ENCODE measurements around the gene CTSC.

CTSC gene

DNA sequence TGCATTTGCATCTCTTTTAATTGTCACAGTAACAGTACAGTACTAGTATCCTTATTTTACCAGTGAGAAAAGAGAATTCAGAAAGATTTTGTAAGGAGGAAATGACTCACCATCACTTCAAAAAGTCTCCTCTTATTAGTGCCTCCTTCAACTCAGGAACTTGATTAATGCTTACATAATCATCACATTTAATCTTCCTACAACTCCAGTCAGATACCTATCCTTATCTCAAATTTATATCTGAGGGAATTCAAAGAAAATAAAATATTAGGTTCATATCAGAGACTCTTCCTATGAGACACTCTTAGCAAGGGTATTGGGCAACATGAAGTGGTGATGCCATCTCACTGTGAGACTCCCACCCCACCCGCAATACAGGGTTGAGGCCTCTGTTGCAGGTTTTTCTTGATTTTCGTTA, 26.1 kb upstream of the CTSC start:
- no peak overlapping the region for H3K9ac ChIP-seq (ENCODE audit: low read length)
- no peak overlapping the region for H3K4me3 ChIP-seq (ENCODE audit: low read depth in 1 of 2, low read length in 2 of 2)
- no peaks in the 10 kb centered on the region for H3K9me3 ChIP-seq (ENCODE audit: low read length)

DNA sequence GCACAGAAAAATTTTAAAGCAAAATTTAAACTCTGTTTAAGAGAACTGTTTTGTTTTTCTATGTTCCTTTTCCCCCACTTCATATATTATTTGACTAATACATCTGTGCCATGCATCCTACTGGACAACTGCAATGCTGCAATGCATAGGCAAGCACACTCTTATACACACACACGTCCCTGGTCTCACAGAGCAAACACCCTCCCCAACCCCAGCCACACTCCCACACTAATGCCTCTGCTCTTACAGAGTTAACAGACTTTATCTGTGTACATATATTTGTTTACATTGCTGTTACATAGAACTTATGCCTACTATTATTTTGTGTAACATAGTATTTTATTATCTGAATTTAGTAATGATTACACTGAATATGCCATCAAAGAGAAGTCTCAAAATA, 25.5 kb upstream of the CTSC start:
- no peaks in the 10 kb centered on the region for H3K36me3 ChIP-seq (ENCODE audit: insufficient read depth, low read length)
- H3K9ac ChIP-seq (ENCODE audit: low read length) = no peak overlapping the region
- no peak overlapping the region for H3K4me3 ChIP-seq (ENCODE audit: low read depth in 1 of 2, low read length in 2 of 2)
- H3K27ac ChIP-seq (ENCODE audit: low read depth, low read length) = no peak overlapping the region
- H3K4me1 ChIP-seq (ENCODE audit: insufficient read depth, low read length) = peaks cover under 1% of the 10 kb centered on the region
- H3K27me3 ChIP-seq (ENCODE audit: control insufficient read depth in 1 of 2, insufficient read depth in 2 of 2, low read length in 2 of 2) = no peaks in the 10 kb centered on the region
- no peaks in the 10 kb centered on the region for H3K9me3 ChIP-seq (ENCODE audit: low read length)

More for the DNA sequence above, 26.1 kb upstream of the CTSC start:
- Histone ChIP-seq H3K36me3 (ENCODE audit: insufficient read depth, low read length) (no peaks in the 10 kb centered on the region), H3K27ac (ENCODE audit: low read depth, low read length) (no peak overlapping the region), H3K27me3 (ENCODE audit: control insufficient read depth in 1 of 2, insufficient read depth in 2 of 2, low read length in 2 of 2) (no peaks in the 10 kb centered on the region), H3K4me1 (ENCODE audit: insufficient read depth, low read length) (no peaks in the 10 kb centered on the region)

DNA sequence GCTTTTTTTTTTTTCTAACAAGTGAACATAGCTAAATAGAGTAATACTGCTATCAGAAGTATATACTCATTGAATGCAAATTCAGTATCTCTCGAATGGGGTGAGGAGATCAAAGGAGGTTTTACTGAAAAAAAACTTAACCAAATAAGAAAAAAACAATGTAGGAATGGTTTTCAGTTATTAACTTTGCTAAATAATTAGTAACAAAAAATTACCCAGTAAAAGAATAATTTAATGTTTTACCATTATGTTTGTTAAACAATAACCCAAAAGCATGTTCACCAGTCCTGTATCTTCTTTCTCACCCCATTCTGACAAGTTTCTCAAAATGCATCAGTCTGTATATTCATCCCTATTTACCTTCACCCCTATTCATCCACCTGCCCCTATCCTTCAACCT, 22.6 kb upstream of the CTSC start:
- H3K9me3 ChIP-seq (ENCODE audit: low read length) = no peaks in the 10 kb centered on the region
- peaks cover 9% of the 10 kb centered on the region for H3K4me1 ChIP-seq (ENCODE audit: insufficient read depth, low read length)
- H3K27ac ChIP-seq (ENCODE audit: low read depth, low read length) = no peak overlapping the region
- no peak overlapping the region for H3K9ac ChIP-seq (ENCODE audit: low read length)
- no peaks in the 10 kb centered on the region for H3K27me3 ChIP-seq (ENCODE audit: control insufficient read depth in 1 of 2, insufficient read depth in 2 of 2, low read length in 2 of 2)
- H3K4me3 ChIP-seq (ENCODE audit: low read depth in 1 of 2, low read length in 2 of 2) = no peak overlapping the region
- H3K36me3 ChIP-seq (ENCODE audit: insufficient read depth, low read length) = no peaks in the 10 kb centered on the region

DNA sequence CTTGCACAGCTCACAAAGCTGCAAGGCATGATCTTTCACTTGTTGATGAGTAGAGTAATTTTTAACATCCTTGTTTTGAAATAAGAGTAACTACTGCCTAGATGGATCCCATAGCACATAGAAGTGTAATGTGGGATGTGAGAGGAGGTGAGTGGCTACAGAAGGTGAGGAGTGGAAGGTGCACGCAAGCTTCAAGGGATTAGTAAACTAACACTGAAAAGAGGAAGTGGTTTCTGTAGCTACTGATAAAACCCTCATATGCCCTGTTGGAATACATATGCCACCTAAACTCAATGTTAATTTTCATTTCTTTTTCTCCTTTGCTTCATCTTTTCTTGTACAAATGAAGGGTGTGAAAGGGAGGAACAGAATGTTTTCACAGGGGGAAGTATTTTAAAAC, 22.0 kb upstream of the CTSC start:
- peaks cover 9% of the 10 kb centered on the region for H3K4me1 ChIP-seq (ENCODE audit: insufficient read depth, low read length)
- no peaks in the 10 kb centered on the region for H3K9me3 ChIP-seq (ENCODE audit: low read length)
- H3K36me3 ChIP-seq (ENCODE audit: insufficient read depth, low read length) = no peaks in the 10 kb centered on the region
- H3K27me3 ChIP-seq (ENCODE audit: control insufficient read depth in 1 of 2, insufficient read depth in 2 of 2, low read length in 2 of 2) = no peaks in the 10 kb centered on the region
- no peak overlapping the region for H3K27ac ChIP-seq (ENCODE audit: low read depth, low read length)
- no peak overlapping the region for H3K4me3 ChIP-seq (ENCODE audit: low read depth in 1 of 2, low read length in 2 of 2)
- H3K9ac ChIP-seq (ENCODE audit: low read length) = no peak overlapping the region

DNA sequence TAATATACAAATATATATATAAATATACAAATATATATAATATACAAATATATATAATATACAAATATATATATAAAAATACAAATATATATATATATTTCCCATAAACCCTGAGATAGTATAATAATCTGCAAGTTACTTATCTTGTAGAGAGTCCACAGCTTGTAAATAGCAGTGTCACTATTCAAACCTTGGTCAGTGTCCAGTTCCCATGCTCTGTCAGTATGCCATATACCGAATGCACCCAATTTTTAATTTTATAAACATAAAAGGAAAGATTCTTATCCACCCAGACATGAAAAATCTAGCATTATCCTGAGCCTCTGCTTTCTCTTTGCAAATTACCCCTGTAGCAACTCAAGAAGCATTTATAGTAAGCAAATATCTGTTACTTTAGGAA, 21.6 kb upstream of the CTSC start:
- H3K27ac ChIP-seq (ENCODE audit: low read depth, low read length) = no peak overlapping the region
- no peaks in the 10 kb centered on the region for H3K36me3 ChIP-seq (ENCODE audit: insufficient read depth, low read length)
- H3K27me3 ChIP-seq (ENCODE audit: control insufficient read depth in 1 of 2, insufficient read depth in 2 of 2, low read length in 2 of 2) = no peaks in the 10 kb centered on the region
- no peak overlapping the region for H3K9ac ChIP-seq (ENCODE audit: low read length)
- H3K4me1 ChIP-seq (ENCODE audit: insufficient read depth, low read length) = peaks cover 9% of the 10 kb centered on the region
- H3K9me3 ChIP-seq (ENCODE audit: low read length) = no peaks in the 10 kb centered on the region
- H3K4me3 ChIP-seq (ENCODE audit: low read depth in 1 of 2, low read length in 2 of 2) = no peak overlapping the region

DNA sequence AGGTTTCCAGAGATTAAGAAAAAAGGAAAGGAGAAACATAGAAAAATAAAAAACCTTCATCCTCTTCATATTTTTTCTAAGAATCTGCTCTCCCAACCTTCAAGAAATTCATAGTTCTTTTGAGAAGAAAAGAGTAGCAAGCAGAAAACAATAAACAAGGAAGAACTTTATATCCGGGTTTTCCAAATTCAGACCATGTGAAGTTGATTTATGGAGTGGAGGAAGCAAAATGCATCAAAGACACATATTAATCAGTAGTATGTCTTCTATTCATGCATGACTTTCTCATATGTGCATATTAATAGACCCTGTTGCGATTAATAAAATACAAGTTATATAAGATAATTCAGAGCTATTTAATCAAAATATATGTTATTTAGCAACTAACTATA, 20.5 kb upstream of the CTSC start:
- H3K36me3 ChIP-seq (ENCODE audit: insufficient read depth, low read length) = no peaks in the 10 kb centered on the region
- no peak overlapping the region for H3K27ac ChIP-seq (ENCODE audit: low read depth, low read length)
- H3K27me3 ChIP-seq (ENCODE audit: control insufficient read depth in 1 of 2, insufficient read depth in 2 of 2, low read length in 2 of 2) = no peaks in the 10 kb centered on the region
- H3K4me1 ChIP-seq (ENCODE audit: insufficient read depth, low read length) = peaks cover 9% of the 10 kb centered on the region
- no peaks in the 10 kb centered on the region for H3K9me3 ChIP-seq (ENCODE audit: low read length)
- no peak overlapping the region for H3K4me3 ChIP-seq (ENCODE audit: low read depth in 1 of 2, low read length in 2 of 2)
- no peak overlapping the region for H3K9ac ChIP-seq (ENCODE audit: low read length)

DNA sequence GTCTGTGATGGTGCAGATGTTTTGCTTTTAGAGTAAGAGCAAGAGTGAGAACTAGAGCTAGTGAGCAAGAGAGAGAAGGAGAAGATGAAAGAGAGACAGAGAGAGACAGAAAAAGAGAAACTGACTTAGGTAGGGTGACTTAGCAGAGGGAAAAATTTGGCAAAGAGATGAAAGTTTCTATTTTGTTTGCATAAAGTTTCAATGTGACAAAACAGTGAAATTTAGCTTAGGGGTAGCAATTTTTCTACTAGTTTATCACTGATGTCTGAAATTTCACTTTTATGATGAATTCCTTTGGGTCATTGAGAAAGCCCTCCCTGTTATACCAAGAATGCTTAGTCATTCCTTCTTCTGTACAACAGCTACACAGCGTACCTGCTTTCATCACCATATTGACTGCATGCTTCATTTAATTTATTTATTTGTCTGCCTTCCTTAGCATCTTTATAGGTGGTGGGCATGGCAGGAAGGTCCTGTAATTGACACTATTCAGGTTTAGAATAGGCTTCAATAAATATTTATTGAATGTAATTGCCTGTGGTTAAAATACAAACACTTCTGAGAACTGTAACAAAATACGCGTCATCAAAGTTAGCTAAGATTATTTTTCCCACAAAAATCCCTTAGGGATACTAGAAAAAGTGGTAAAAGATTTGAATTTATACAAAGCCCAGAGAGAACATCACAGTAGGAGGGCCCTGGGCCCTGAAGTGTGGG, 19.9 kb upstream of the CTSC start:
- Histone ChIP-seq H3K27me3 (ENCODE audit: control insufficient read depth in 1 of 2, insufficient read depth in 2 of 2, low read length in 2 of 2) (no peaks in the 10 kb centered on the region), H3K9ac (ENCODE audit: low read length) (no peak overlapping the region), H3K9me3 (ENCODE audit: low read length) (no peaks in the 10 kb centered on the region), H3K4me3 (ENCODE audit: low read depth in 1 of 2, low read length in 2 of 2) (no peak overlapping the region), H3K4me1 (ENCODE audit: insufficient read depth, low read length) (peaks cover 9% of the 10 kb centered on the region), H3K27ac (ENCODE audit: low read depth, low read length) (no peak overlapping the region), H3K36me3 (ENCODE audit: insufficient read depth, low read length) (no peaks in the 10 kb centered on the region)

DNA sequence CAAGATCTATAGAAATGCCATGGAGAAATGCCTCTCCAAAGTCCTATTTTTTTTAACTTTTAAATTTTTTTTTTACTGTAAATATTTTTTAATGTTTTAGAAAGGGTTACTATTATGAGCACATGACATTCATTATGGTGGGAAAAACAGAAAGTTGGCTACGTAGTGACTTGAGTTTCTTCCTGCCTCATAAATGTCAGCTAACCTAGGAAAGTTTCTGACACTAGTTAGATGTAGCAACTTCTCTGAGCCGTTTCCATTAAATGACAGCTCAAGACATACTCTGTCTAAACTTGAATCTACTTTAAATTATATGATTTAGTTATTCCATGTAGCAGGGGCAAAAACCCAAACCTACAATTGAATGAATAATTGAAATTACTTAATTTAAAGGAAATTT, 18.4 kb upstream of the CTSC start:
- Histone ChIP-seq H3K9me3 (ENCODE audit: low read length) (no peaks in the 10 kb centered on the region), H3K27me3 (ENCODE audit: control insufficient read depth in 1 of 2, insufficient read depth in 2 of 2, low read length in 2 of 2) (no peaks in the 10 kb centered on the region), H3K4me1 (ENCODE audit: insufficient read depth, low read length) (peaks cover 9% of the 10 kb centered on the region), H3K27ac (ENCODE audit: low read depth, low read length) (no peak overlapping the region), H3K4me3 (ENCODE audit: low read depth in 1 of 2, low read length in 2 of 2) (no peak overlapping the region), H3K36me3 (ENCODE audit: insufficient read depth, low read length) (no peaks in the 10 kb centered on the region), H3K9ac (ENCODE audit: low read length) (no peak overlapping the region)

DNA sequence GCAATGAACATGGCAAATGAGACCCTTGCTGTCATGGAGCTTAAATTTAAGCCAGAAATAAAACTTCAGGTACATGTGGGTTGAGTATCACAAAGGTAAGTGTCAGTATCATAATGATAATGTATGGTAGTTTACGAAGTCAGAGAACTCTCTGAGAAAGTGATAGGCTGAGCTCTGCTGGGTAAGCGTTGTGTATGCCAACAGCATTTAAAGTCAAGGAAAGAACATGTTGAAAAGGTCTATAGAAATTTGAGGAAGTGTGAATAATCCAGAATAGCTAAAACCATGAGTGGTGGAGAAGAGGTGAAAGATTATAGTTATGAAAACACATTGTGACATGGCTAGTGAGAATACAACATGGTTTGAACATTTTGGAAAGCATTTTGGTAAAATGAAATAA, 17.4 kb upstream of the CTSC start:
- Histone ChIP-seq H3K27me3 (ENCODE audit: control insufficient read depth in 1 of 2, insufficient read depth in 2 of 2, low read length in 2 of 2) (no peaks in the 10 kb centered on the region), H3K27ac (ENCODE audit: low read depth, low read length) (no peak overlapping the region), H3K4me3 (ENCODE audit: low read depth in 1 of 2, low read length in 2 of 2) (no peak overlapping the region), H3K36me3 (ENCODE audit: insufficient read depth, low read length) (no peaks in the 10 kb centered on the region), H3K9ac (ENCODE audit: low read length) (no peak overlapping the region), H3K9me3 (ENCODE audit: low read length) (no peaks in the 10 kb centered on the region), H3K4me1 (ENCODE audit: insufficient read depth, low read length) (peaks cover 9% of the 10 kb centered on the region)

DNA sequence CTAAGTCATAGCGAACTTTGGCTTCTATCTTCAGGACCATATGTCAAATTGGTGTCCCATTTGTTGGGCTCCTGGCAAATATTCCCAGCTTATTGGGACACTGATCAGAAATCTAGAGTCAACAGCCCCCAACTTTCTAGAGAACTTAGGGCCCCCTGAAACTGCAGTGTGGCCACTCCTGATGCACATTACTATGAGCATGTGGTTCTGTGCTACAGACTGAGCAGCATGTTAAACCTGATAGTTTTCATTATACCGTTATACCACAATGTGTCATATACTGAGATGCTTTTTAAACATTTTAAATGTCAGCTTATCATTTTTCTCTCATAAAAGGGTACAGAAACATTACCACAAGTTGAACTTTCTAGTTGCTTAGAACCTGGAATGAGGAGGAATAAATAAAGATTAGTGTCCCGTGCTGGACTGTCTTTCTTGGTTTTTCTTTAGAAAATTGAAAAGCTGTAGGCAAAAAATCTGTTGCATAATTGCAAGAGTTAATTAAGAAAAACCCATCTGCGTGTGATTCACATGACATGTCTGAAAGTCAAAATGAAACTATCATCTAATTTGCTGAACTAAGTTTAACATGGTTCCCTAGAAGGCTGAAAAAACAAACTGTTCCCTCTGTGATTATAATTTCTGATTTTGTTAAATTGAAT, 16.4 kb upstream of the CTSC start:
- Histone ChIP-seq H3K36me3 (ENCODE audit: insufficient read depth, low read length) (no peaks in the 10 kb centered on the region), H3K9me3 (ENCODE audit: low read length) (no peaks in the 10 kb centered on the region), H3K27me3 (ENCODE audit: control insufficient read depth in 1 of 2, insufficient read depth in 2 of 2, low read length in 2 of 2) (no peaks in the 10 kb centered on the region), H3K27ac (ENCODE audit: low read depth, low read length) (no peak overlapping the region), H3K9ac (ENCODE audit: low read length) (no peak overlapping the region), H3K4me1 (ENCODE audit: insufficient read depth, low read length) (peaks cover 14% of the 10 kb centered on the region), H3K4me3 (ENCODE audit: low read depth in 1 of 2, low read length in 2 of 2) (no peak overlapping the region)

DNA sequence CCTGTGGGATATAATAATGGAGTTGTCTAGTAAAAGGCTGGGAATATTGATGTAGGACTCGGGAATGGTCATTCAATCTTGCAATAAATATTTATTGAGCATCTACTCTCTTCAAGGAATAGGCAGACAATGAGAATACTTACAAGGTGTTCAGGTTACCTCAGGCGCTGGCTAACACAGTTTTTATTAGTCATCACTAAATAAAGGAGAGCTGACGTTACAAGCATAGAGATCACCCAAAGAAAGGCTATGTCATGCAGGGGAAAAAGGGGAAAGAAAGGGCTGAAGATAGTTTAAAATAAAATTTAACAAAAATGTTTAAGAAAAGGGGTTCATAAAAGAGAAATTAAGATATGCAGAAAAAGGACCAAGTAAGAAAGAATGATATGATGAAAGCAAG, 15.8 kb upstream of the CTSC start:
- no peaks in the 10 kb centered on the region for H3K36me3 ChIP-seq (ENCODE audit: insufficient read depth, low read length)
- H3K27me3 ChIP-seq (ENCODE audit: control insufficient read depth in 1 of 2, insufficient read depth in 2 of 2, low read length in 2 of 2) = no peaks in the 10 kb centered on the region
- no peaks in the 10 kb centered on the region for H3K9me3 ChIP-seq (ENCODE audit: low read length)
- H3K4me3 ChIP-seq (ENCODE audit: low read depth in 1 of 2, low read length in 2 of 2) = no peak overlapping the region
- no peak overlapping the region for H3K27ac ChIP-seq (ENCODE audit: low read depth, low read length)
- peaks cover 20% of the 10 kb centered on the region for H3K4me1 ChIP-seq (ENCODE audit: insufficient read depth, low read length)
- H3K9ac ChIP-seq (ENCODE audit: low read length) = no peak overlapping the region

DNA sequence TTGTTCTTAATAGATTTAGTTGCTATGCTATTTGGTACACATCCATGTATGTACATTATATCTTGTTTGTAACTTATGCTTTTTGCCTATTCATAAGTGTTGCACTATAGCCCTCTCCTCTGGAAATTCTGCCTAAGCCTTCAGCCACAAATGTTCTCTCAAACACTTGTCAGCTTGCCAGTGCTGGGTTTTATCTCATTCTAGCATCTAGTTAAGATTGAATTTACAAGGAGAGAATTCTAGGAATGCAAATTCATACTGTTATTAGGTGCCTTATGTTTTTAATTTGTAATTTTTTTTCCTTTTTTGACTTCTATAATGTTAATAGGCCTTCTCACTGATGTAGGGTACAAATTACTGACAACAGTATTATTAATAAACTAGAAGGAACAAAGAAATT, 14.6 kb upstream of the CTSC start:
- Histone ChIP-seq H3K9me3 (ENCODE audit: low read length) (no peaks in the 10 kb centered on the region), H3K9ac (ENCODE audit: low read length) (no peak overlapping the region), H3K4me1 (ENCODE audit: insufficient read depth, low read length) (peaks cover 10% of the 10 kb centered on the region), H3K4me3 (ENCODE audit: low read depth in 1 of 2, low read length in 2 of 2) (no peak overlapping the region), H3K27me3 (ENCODE audit: control insufficient read depth in 1 of 2, insufficient read depth in 2 of 2, low read length in 2 of 2) (no peaks in the 10 kb centered on the region), H3K27ac (ENCODE audit: low read depth, low read length) (no peak overlapping the region), H3K36me3 (ENCODE audit: insufficient read depth, low read length) (no peaks in the 10 kb centered on the region)

Data from muscle layer of colon (tissue), 2 donors.